Posterior vena cava (tissue), 2 donors: ENCODE results near the gene ADGRV1. TPM values are rescaled to one million over a fixed set of nuclear protein-coding genes. Genes with fewer than 3 reads are reported as not detected.
"Not testable (repeated sequence)": the region's sequence is repeated elsewhere in the genome, so short reads cannot be mapped to it uniquely, and the experiment has no call there.

ENCODE experiments used
- DNase-seq: peaks from one replicate; pipeline ENCODE4 v3.0.0-alpha.2; 2020; ENCODE audit warnings: low spot score
- intact Hi-C, 2 donors: fragments of 100-400 bp; cut with DNase I; formaldehyde crosslinking; loops; one replicate each; pipeline versions ENCODE4 v1.14.1 to v1.14.2; 2022 to 2023
- total RNA-seq, 2 donors: library from RNA; stranded (reverse); fragmentation: NEBNext Ultra II Directional; extraction: Animal tissue kit (Norgen Biotek cat#: 25700); gene quantifications; one replicate each; pipeline ENCODE4 v1.2.1, GENCODE V29; 2021
- donor health status: DM: yes; HTN: yes; CAD: no.
- donor health status: DM: yes; HTN: yes; CAD: no.

Gene ADGRV1
- total RNA-seq, 2 donors from 2014 or later = 0.19 TPM; not detected in 1

DNA sequence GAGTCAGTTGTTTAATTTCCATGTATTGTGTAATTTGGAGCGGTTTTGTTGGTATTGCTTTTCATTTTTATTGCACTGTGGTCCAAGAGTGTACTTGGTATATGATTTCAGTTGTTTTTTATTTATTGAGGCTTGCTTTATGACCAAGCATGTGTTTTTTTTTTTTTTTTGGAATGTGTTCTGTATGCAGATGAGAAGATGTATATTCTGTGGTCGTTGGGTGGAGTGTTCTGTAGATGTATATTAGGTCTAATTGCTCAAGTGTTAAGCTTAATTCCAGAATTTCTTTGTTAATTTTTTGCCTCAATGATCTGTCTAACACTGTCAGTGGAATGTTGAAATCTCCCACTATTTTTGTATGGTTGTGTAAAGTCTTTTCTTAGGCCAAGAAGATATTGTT, 23.4 kb downstream of the ADGRV1 start:
- no peak for DNase-seq
- intact Hi-C loops = no loop called here

DNA sequence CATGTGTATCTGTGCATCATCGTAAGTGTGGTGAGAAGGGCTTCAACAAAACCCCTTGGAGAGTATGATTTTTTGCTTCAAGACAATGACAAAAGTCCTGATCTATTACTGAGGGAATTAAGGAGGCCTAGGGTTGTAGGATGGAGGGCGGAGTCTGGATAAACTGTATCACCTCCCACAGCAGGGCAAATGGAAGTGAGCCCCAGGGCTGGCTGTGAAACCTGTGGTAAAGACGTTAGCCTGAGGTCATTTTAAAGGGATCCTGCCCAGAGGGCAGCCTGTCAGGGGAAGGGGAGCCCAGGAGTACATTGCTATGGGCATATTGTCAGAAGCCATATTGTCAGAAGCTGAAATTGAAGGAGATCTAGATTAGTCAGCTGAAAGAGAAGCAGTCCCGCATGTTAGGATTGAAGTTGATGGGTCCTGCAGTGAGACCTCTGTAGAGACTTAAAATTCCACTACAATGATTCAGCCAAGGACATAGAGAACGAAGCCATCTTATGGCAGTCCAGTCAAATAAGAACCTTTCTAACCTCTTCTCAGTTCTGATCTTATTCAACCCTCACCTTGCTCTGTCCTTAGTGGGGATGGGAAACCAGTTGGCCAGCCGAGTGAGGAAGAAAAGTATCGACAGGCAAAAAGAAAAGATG, 26.9 kb downstream of the ADGRV1 start:
- no peak for DNase-seq
- intact Hi-C loops = no loop called here

DNA sequence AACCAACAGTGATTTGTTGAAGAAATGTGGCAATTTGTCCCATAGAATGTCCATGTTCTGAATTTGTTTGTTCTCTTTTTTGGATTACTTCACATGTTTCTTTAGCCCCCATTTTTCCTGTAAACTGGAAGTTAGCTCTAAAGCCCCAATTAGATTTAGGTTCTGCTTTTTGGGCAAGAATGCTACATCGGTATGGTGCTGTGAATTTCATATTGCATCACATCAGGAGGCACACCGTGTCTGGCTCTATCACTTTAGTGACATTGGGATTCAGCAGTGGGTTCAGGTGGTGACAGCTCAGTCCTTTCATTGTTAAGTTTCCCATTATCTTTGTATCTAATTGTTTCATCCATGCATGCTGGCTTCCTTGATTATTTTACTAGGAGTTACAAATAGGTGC, 27.9 kb downstream of the ADGRV1 start:
- intact Hi-C loops = no loop called here
- no peak for DNase-seq

DNA sequence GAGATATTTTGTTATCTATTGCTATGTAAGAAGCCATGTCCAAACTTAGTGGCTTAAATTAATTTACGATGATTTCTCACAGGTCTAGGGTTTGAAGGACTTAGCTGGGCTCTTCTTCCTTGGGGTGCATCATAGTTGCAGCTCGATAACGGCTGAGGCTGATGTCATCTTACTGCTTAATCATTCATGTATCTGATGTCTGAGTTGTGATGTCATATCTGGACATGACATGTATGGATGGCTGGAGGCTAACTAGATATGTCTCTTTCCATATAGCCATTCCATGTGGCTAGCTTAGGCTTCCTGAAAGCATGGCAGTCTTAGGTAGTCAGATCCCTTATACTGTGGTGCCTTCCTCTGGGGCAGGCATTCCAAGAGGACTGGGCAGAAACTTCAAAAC, 31.6 kb downstream of the ADGRV1 start:
- intact Hi-C loops = no loop called here
- DNase-seq = no peak

DNA sequence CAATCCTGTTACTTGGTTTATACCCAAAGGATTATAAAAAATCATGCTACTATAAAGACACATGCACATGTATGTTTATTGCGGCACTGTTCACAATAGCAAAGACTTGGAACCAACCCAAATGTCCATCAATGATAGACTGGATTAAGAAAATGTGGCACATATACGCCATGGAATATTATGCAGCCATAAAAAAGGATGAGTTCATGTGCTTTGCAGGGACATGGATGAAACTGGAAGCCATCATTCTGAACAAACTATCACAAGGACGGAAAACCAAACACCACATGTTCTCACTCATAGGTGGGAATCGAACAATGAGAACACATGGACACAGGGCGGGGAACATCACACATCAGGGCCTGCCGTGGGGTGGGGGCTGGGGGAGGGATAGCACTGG, 34.5 kb downstream of the ADGRV1 start:
- DNase-seq, intact Hi-C loops: not testable (repeated sequence)

DNA sequence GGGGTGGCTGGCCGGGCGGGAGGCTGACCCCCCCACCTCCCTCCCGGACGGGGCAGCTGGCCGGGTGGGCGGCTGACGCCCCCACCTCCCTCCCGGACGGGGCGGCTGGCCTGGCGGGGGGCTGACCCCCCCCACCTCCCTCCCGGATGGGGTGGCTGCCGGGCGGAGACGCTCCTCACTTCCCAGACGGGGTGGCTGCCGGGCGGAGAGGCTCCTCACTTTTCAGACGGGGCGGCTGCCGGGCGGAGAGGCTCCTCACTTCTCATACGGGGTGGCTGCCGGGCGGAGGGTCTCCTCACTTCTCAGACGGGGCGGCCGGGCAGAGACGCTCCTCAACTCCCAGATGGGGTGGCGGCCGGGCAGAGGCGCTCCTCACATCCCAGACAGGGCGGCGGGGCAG, 37.2 kb downstream of the ADGRV1 start:
- intact Hi-C loops, DNase-seq: not testable (repeated sequence)

DNA sequence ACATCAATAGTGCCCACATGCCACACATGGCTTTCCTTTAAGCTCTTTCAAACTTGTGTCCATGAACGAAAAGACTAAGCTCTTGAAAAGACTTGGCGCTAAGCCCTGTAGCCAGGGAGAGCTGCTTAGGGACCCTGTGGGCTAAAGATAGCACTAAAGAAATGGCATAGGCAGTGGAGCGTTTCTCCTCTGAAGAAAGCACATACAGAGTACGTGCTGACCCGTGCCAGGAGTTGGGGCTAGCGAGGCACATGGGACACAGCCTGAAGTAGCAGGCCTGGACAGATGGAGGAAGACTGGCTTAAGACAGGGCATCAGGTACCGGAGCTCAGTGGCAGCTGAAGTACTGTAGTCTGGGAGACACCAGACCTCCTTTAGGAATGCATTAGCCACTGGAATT, 39.7 kb downstream of the ADGRV1 start:
- DNase-seq = no peak
- intact Hi-C loops = no loop called here

DNA sequence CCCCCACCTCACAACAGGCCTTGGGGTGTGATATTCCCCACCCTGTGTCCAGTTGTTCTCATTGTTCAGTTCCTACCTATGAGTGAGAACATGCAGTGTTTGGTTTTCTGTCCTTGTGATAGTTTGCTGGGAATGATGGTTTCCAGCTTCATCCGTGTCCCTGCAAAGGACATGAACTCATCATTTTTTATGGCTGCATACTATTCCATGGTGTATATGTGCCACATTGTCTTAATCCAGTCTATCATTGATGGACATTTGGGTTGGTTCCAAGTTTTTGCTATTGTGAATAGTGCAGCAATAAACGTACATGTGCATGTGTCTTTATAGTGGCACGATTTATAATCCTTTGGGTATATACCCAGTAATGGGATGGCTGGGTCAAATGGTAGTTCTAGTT, 41.7 kb downstream of the ADGRV1 start:
- intact Hi-C loops, DNase-seq: not testable (repeated sequence)

DNA sequence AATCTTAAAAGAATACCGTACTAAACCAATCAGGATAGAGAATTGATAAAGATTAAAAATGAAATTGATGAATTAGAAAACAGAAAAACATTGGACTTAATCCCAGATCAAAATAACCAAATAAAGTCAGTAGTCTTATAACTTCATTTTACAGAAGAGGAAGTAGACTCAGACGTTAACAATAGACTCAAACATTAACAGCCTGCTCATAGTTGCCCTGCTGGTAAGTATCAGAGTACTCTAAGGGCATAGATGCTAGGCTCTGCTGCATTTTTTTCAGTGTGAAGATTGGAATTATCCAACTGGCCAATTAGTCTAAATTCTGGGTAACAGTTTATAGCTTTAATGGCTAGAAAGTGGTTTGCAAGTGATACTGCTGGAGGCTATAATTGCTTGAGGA, 42.9 kb downstream of the ADGRV1 start:
- no peak for DNase-seq
- intact Hi-C loops = no loop called here

DNA sequence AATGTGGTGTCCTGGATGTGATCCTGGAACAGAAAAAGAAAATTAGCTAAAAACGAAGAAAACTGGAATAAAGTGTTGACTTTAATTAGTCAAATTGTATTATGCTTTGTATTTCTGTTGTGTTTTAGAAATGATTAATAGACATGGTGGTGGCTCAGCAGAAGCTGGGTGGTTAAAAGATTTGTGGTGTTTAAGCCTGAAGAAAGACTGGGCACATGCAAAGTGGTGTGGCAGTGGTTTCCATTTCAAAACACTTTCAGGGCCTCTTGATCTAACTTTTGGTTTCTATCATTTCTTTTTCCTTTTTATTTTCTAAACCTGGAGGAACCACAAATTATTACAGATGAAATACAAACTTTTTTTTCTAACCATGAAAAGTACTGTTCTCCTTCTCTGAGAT, 44.1 kb downstream of the ADGRV1 start:
- intact Hi-C loops = no loop called here

DNA sequence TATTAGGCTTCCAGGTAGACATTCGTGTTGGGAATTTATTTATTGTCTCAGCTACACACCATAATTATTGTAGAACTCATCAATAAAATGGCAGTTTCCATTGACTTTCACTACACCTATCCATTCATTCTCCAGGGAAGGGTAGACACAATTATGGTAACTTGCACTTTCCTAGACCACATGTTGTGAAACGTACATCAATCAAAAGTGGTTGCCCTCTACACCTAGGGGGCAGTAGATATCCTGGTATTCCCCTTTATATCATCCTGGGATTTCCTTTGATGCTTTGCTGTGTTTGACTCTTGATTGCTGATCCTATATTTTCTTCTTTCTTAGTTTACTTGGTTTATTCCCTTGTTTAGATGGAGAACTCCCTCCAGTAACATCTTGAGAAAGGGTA, 47.9 kb downstream of the ADGRV1 start:
- intact Hi-C loops = no loop called here
- no peak for DNase-seq

More for the DNA sequence above, 44.1 kb downstream of the ADGRV1 start:
- no peak for DNase-seq

DNA sequence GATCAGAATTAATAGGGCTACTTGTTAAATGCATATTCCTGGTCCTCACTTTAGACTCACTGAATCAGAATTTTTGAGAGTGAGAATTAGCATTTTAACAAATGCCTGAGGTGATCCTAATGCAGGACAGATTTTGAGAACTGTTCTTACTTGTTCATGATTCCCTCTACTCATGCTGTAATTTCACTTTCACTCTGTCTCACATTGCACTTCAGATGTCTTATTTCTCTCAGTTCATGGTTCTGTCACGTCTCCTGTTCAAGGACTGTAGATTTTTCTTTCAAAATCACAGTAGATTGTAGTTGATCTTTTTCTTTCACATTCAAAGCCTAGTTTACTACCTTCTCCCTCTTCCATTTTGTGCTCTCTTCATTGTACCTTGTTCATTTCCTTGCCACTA, 54.3 kb downstream of the ADGRV1 start:
- intact Hi-C loops = no loop called here
- no peak for DNase-seq

DNA sequence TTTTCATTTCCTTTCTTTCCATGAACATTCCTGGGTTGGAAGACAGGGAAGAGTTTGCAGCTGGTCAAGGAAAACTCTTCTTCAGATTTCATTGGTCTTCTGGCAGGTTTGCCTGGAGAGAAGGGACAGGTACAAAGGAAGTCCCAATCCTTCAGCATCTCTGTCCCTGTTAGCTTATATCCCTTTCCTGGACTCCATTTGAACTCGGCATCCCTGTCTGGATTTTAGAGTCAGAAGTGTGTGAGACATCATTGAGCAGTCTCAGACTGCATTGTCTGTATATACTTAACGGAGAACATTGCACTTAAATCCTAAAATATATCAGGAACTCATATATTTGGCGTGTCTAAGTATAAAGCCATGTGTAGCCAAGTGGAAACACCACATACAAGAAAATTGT, 54.9 kb downstream of the ADGRV1 start:
- no peak for DNase-seq
- intact Hi-C loops = no loop called here

DNA sequence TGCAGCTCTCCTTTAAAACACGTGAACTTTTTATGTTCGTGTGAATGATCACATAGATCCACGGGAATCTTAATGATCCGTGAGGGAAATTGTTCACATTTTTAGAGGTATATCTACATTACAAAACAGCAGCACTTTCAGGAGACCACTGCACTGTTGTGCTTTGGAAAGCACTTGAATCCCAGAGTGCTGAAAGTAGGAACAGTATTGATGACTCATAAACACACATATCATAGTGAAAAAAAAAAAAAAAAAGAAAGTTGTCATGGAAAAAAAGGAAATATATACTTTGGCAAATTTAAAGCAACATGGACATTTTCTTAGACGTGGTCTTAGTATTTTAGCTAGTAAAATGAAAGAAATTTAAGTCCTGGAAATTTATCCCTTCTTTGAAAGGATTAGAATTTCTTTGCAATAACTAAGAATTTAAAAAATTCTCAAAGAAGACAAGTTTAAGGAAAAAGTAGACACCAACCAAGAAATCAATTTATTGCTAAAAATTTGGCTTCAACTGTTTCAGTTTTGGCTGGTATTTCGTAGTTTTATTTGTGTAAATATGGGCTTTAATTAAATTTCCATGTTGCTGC, 55.4 kb downstream of the ADGRV1 start:
- DNase-seq = no peak
- intact Hi-C loops = no loop called here

DNA sequence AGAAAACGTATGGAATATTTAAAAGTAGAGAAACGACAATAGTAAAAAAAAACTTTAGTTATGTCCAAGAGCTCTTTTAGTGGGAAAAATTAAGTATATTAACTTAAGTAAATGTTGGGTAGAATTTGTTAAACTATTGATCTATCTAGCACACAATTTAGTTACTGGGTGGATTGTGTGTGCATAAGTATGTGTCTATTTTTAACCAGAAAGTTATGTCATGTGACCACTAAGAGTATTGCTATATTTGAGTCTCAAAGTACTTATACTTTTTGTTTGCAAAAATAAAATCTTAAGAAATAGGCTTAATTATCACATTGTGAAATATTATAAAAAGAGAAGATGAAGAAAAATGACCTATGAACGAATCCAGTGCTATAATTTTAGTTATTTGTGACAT, 56.8 kb downstream of the ADGRV1 start:
- intact Hi-C loops = no loop called here
- DNase-seq = no peak

DNA sequence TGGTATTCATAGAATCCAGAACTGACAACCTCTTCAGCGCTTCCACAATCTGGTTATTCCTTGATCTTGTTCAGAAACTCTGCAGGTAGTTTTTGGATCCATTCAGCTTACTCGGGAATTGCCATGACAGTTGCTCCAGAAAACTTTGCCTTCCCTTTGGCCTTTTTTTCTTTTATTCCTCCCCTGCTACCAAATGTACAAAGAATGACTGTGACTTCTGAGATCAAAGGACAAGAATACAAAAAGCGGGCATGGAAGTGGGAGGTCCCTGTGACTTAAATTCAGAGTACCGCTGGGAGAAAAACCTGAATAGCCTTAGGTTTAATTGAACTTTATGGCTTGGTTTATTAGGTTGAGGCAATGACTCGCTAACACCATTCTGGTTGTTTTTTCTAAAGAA, 59.5 kb downstream of the ADGRV1 start:
- intact Hi-C loops = no loop called here
- no peak for DNase-seq

DNA sequence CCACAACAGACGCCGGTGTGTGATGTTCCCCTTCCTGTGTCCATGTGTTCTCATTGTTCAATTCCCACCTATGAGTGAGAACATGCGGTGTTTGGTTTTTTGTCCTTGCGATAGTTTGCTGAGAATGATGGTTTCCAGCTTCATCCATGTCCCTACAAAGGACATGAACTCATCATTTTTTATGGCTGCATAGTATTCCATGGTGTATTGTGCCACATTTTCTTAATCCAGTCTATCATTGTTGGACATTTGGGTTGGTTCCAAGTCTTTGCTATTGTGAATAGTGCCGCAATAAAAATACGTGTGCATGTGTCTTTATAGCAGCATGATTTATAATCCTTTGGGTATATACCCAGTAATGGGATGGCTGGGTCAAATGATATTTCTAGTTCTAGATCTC, 61.2 kb downstream of the ADGRV1 start:
- intact Hi-C loops, DNase-seq: not testable (repeated sequence)

DNA sequence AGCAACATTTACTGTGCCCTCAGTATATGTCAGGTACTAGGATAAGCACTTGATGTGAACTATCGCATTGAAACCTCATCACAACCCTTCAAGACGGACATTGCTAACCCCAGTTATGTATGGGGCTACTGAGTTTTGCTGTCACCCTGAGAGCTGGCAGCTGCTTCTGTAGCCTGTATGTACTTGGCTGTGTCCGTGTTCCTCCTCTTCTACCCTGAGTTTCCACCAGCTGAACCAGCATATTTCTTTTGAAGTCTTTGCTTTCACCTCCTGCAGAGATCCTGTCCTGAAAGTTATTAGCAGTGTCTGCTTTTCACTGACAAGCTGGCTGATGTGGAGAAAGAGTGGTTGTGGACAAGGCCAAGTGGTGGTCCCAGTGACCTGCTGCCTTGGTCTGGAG, 63.3 kb downstream of the ADGRV1 start:
- intact Hi-C loops = no loop called here
- DNase-seq = no peak

DNA sequence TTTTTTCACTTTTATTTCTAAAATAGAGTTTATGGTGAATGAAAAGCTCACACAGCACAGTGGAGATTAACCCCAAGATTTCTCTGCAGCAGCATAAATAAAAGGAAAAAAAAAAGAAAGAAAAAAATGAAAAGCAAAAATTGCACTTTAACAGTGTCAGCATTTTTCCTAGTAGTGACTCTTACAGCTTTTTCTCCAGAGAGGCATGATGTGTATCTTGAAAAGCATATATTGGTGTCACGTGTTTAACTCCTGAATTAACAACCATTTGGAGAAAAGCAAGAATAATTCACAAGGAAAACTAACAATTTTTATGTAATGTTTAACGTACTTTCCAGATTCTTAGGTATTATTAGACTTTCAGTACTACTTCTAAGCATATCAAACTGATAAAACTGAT, 67.9 kb downstream of the ADGRV1 start:
- intact Hi-C loops = no loop called here
- DNase-seq = no peak

DNA sequence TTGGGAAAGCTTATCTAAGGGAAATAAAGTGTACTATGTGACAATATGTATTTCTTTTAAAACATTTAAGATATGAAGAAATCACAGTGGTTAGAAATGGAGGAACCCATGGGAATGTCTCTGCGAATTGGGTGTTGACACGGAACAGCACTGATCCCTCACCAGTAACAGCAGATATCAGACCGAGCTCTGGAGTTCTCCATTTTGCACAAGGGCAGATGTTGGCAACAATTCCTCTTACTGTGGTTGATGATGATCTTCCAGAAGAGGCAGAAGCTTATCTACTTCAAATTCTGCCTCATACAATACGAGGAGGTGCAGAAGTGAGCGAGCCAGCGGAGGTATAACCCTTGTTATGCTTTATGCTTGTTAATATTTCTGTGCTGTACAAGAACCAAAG, 69.9 kb downstream of the ADGRV1 start:
- intact Hi-C loops = no loop called here
- no peak for DNase-seq

DNA sequence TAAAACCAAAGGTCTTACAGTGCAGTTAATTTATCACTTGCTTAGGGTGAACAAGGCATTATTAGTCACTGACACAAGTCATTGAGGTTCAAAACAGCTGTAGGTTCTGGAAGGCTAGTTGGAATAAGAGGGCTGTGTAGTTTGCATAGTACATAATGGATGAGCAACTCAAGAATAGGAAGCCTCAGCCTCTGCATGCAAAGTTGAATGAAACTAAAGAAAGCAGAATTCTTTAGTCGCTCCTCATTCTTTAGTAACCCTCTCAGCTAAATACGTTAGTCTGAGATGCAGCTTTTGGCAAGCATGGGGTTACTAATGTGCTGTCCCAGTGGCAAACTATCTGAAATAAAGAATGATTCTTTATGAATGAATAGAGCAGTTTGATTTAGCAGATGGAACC, 74.2 kb downstream of the ADGRV1 start:
- intact Hi-C loops = no loop called here
- no peak for DNase-seq

DNA sequence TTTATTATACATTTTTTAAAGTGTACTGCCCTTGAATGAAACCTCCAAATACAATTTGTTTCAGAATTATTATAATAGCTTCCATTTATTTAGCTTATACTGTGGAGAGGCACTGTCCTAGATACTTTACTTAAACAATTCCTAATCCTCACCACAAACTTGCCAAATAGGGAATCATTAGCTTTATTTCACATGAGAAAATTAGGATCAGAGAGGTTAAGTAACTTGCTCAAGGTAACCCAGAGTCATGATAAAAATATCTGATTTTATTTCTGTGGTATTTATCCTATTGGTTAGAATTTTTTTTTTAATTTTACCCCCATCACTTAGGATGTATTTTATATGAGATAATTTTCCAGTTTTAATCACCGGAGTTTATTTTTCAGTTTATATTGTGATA, 78.4 kb downstream of the ADGRV1 start:
- no peak for DNase-seq
- intact Hi-C loops = no loop called here
